ENCODE results near the gene KLRK1.
"Not testable (repeated sequence)": the region's sequence is repeated elsewhere in the genome, so short reads cannot be mapped to it uniquely, and the experiment has no call there.

KLRK1 gene

DNA sequence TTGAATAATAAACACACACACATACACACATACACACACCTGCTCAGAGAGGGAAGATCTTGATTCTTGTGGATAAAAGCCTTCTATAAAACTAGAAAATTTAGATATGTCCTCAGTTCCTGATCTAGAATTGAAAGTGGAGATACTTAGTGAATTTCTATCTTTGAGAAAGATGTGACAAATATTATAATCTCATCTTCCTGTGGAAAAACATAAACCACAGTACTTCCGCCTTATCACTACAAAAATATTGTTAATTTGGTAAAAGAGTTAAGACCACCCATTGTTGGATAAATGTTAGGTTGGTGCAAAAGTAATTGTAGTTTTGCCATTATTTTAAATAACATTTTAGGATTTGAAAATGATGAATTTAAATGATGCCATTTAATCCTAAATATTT is at the start of gene KLRK1:
KLRK1 (minus strand) TSS at position 138 of the 400 bp plus-strand sequence. CDS start 1,231 bp downstream, outside the sequence.
- DNase-seq (ENCODE audit: low spot score), result no peak

DNA sequence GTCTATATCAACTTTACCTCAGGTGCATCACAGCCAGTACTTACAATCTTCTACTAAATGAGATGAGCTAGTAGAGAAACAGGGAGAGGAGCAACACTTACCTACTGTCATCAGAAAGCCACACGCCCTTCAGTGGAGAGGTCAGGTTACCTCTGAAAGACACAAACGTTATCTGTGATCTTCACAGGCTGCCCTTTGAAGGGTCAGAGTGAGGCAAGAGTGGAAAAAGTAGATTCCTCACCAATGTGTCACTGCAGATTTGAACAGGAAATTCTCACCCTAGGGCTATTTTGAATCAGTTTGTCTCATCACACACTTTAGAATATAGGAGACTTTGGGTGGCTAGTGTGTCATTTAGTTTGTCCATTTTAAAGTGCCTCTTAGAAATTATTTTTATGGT is 47.8 kb upstream of the KLRK1 start:
- not testable (repeated sequence) for DNase-seq (ENCODE audit: low spot score)

DNA sequence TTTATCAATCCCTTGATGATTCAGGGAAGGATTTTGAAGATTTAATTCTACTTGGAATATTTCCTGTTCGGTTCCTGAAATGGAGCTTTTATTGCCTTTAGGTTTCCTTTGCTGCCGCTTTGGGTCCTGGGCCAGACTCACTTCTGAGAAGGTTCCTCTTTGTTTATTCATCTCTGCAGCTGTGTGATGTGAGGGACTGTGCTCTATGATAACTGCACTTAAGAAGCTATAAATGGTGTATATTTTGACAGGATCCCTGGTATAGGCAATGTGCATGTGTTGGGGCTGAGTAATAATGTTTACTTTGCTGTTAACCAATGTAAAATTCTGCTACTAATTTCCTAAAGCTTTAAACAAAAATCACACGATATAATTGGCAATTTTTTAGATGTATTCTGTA is 46.0 kb upstream of the KLRK1 start, which contains the start of gene KLRC2:
KLRC2 (minus strand) TSS at position 195 of the 400 bp plus-strand sequence; CDS start at position 171, 24 bp downstream.
- not testable (repeated sequence) for DNase-seq (ENCODE audit: low spot score)

DNA sequence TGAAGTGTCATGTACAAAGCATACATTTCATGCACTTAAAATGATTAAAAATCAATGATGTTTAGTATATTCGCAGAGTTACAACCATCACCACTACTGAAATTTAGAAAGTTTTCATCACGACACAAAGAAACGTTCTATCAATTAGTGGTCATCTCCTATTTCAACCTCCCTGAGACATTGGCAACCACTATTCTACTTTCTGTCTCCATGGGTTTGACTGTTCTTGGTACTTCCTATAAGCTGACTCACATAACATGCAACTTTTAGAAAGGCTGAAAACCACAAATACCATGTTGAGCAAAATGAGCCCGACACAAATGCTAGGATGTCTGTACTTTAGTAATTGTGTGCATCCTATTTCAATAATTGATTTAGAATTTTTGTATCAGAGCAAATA is 40.8 kb upstream of the KLRK1 start:
- not testable (repeated sequence) for DNase-seq (ENCODE audit: low spot score)

DNA sequence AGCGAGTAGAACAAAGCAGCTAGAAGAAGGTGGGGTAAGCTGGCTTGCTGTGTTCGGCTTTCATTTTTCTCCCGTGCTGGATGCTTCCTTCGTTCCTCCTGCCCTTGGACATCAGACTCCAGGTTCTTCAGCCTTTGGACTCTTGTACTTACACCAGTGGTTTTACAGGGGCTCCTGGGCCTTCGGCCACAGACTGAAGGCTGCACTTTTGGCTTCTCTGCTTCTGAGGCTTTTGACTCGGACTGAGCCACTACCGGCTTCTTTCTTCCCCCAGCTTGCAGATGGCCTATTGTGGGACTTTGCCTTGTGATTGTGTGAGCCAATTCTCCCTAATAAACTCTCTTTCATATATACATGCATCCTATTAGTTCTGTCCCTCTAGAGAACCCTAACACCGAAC is 36.1 kb upstream of the KLRK1 start:
- not testable (repeated sequence) for DNase-seq (ENCODE audit: low spot score)

DNA sequence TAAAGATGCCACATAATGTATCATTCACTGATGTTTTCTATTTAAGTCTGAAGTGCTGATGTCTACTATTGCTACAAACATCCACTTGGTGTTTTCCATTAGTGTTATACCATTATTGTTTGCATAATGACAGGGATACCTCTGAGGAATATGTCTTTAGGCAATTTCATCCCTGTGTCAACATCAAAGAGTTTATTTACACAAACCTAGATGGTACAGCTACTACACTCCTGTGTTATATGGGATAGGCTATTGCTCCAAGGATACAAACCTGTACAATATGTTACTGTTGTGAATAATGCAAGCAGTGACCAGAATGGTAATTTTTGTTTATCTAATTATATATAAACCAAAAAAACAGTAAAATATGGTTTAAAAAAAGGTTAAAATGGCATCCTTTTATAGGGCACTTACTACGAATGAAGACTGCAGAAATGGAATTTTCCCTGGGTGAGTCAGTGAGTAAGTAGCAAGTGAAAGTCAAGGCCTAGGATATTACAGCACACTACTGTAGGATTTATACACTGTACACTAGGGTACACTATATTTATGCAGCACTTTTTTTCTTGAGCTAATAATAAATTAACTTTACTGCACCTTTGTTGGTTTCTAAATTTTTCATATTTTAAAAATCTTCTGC is 34.5 kb upstream of the KLRK1 start:
- not testable (repeated sequence) for DNase-seq (ENCODE audit: low spot score)

DNA sequence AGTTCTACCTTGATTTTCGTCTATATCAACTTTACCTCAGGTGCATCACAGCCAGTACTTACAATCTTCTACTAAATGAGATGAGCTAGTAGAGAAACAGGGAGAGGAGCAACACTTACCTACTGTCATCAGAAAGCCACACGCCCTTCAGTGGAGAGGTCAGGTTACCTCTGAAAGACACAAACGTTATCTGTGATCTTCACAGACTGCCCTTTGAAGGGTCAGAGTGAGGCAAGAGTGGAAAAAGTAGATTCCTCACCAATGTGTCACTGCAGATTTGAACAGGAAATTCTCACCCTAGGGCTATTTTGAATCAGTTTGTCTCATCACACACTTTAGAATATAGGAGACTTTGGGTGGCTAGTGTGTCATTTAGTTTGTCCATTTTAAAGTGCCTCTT is 32.3 kb upstream of the KLRK1 start:
- DNase-seq (ENCODE audit: low spot score), result not testable (repeated sequence)

DNA sequence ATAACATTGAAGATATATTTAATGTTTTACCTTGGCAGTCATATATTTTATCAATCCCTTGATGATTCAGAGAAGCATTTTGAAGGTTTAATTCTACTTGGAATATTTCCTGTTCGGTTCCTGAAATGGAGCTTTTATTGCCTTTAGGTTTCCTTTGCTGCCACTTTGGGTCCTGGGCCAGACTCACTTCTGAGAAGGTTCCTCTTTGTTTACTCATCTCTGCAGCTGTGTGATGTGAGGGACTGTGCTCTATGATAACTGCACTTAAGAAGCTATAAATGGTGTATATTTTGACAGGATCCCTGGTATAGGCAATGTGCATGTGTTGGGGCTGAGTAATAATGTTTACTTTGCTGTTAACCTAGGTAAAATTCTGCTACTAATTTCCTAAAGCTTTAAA is 30.5 kb upstream of the KLRK1 start, which contains the start of gene KLRC3:
KLRC3 (minus strand) TSS at position 262 of the 400 bp plus-strand sequence; CDS start at position 217, 45 bp downstream.
- not testable (repeated sequence) for DNase-seq (ENCODE audit: low spot score)

DNA sequence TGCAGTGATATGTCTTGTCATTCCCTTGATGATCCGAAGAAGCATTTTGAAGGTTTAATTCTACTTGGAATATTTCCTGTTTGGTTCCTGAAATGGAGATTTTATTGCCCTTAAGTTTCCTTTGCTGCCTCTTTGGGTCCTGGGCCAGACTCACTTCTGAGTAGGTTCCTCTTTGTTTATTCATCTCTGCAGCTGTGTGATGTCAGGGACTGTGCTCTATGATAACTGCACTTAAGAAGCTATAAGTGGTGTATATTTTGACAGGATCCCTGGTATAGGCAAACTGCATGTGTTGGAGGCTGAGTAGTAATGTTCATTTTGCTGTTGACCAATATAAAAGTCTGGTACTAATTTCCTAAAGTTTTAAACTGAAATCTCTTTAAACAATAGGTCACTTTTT is 19.6 kb upstream of the KLRK1 start, which contains the start of gene KLRC4:
KLRC4 (minus strand) TSS at position 366 of the 400 bp plus-strand sequence; CDS start at position 184, 182 bp downstream.
- no peak for DNase-seq (ENCODE audit: low spot score)

DNA sequence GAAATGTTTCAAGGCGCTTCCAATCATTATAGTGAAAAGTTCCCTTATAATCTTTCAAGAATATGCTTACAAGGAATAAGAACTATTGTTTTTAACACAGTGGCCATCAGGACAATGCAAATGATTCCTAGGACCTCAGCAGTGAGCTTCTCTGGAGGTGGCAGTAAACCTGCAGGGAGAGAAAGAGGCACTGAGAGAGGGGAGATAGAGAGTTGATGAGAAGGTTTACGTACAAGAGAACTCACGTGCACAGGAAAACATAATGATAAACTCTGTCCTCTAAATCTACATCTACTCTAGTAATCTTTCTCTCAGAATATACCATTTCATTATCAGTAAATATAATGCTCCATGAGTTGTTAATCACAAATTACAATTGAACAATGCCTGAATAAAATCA is 19.0 kb upstream of the KLRK1 start:
- DNase-seq (ENCODE audit: low spot score), result no peak

DNA sequence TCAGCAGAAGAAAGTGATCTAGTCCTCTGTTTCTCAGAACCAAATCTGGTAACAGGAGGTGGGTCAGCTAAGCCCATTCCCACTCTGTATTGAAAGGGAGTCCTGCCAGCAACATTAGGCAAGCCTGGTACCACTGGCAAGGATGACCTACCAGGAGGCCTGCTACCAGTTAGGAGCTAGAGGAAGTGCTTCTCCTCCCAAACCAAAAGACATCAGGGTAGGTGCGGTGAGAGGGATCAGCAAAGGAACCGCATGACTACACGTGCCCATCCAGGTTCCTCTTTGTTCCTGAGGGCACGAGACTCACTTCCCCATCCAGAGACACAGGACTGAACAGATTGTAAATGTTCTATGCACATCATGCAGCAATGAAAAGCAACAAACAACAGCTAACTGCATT is 16.9 kb upstream of the KLRK1 start:
- no peak for DNase-seq (ENCODE audit: low spot score)

DNA sequence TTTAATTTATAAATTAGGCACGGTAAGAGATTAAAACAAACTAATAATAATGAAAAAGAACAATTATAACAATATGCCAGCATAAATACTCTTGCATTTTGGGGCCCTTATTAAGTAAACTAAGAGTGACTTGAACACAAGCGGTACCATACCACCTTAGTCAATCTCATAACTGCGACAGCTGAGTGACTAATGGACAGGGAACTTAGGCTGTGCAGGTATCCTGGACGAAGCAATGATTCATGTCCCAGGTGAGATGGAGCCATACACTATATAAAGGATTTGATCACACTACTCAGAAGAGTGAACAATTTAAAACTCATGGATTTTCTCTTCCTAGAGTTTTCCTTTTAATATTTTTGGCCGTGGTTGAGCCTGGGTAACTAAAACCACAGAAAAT is 15.5 kb upstream of the KLRK1 start:
- no peak for DNase-seq (ENCODE audit: low spot score)

DNA sequence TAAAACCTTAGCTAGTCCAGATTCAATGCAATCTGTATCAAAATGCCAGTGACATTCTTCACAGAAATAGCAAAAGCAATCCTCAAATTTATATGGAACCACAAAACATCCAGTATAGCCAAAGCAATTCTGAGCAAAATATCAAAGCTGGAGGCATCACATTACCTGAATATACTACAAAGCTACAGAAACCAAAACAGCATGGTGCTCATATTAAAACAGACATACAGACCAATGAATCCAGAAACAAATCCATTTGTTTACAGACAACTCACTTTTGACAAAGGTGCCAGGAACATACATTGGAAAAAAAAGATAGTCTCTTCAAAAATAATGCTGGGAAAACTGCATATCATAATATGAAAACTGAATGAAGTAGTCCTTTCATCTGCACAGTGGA is 15.0 kb upstream of the KLRK1 start:
- no peak for DNase-seq (ENCODE audit: low spot score)

DNA sequence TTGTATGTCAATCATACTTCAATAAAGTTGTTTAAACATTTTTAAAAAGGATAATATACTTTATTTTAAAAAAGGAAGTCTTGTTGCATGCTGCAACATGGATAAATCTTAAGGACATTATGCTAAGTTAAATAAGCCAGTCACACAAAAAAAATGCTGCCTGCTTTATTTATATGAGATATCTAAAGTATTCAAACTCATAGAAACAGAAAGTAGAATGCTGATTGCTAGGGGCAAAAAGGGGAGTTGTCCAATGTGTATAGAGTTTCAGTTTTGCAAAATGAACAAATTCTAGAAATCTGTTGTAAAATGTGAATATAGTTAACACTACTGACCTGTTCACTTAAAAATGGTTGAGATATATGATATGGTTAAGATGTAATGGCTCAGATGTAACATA is 11.0 kb upstream of the KLRK1 start:
- no peak for DNase-seq (ENCODE audit: low spot score)

DNA sequence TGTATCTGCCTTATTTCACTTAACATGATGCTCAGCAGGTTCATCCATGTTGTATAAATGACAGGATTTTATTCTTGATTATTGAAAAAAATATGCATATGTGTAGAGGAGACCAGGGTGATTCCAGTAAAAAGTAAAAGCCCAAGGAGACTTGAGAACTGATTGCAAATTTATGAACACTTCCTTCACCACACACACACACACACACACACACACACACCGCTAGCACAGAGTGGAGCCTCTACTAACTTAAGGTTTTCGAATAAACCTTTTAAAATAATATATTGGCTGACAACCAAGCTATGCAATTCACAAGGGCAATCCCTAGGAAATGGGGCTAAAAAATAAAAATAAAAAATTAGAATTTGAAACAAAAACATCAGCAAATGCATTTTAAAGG is 8.3 kb upstream of the KLRK1 start:
- DNase-seq (ENCODE audit: low spot score), result no peak

DNA sequence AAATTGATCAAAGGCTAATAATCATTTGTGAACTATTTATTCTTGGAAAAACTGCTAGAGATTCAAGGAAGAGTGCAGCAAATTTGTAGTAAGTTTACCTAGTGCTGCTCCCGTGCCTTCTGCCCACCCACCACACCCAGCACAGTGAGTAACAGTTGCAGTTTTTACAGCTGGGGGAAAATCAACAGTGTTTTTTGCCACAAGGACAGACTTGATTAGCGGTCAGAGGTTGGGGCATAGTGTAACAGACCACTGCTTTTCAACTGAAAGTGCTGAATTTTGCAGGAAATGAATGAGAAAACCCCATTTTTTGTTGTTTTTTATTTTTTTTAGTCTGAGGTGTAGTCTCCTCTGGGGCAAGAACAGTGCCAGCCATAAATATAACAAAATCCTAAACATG is 7.5 kb upstream of the KLRK1 start:
- no peak for DNase-seq (ENCODE audit: low spot score)

DNA sequence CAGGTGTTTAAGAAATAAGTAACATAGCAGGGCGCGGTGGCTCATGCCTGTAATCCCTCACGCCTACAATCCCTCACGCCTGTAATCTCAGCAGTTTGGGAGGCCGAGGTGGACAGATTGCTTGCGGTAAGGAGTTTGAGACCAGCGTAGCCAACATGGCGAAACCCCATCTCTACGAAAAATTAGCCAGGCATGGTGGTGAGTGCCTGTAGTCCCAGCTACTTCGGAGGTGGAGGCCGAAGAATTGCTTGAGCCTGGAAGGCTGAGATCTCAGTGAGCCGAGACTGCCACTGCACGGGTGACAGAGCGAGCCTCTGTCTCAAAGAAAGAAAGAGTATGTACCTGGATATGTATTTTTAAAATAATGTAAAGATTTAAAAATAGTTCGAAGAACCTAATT is 6.3 kb upstream of the KLRK1 start:
- DNase-seq (ENCODE audit: low spot score), result not testable (repeated sequence)

DNA sequence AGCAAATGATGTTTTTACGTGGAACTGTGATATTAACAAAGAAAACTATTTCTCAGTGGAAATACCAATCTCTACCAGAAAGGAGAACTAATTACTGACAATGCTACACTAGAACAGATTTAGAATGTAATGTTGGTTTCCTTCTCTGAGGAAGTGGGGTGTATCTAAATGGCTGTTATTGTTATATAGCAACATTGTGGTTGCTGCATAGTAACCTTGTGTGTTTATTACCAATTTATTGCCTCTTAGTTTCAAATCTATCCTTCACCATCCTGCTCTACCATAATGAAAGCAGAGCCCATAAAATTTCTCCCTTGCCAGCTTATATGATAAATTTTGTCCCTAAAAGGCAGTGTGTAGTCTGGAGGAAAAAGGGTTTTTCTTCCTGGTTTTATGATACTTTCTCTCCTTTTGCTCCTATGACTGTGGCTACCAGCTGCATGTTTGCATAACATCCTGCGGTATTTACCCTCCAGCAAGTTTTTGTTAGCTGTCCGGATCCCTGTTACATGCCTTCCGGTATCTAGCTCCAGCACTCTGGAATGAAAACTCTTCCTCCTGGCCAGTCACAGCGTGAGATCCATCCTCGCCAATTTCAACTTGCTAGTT is 5.7 kb upstream of the KLRK1 start:
- DNase-seq (ENCODE audit: low spot score), result no peak

DNA sequence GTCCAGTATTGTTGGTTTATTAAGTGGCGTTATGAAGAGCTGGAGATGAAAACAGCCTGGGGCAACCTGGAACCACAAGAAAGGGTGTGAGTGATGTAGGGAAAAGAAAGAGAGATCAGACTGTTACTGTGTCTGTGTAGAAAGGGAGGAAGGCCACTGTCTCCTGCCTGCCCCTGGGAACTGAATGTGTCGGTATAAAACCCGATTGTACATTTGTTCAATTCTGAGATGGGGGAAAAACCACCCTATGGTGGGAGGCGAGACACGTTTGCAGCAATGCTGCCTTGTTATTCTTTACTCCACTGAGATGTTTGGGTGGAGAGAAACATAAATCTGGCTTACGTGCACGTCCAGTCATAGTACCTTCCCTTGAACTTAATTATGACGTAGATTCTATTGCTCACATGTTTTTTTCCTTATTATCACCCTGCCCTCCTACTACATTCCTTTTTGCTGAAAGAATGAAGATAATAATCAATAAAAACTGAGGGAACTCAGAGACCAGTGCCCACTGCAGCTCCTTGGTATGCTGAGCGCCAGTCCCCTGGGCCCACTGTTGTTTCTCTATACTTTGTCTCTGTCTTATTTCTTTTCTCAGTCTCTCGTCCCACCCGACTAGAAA is 4.8 kb upstream of the KLRK1 start:
- not testable (repeated sequence) for DNase-seq (ENCODE audit: low spot score)

DNA sequence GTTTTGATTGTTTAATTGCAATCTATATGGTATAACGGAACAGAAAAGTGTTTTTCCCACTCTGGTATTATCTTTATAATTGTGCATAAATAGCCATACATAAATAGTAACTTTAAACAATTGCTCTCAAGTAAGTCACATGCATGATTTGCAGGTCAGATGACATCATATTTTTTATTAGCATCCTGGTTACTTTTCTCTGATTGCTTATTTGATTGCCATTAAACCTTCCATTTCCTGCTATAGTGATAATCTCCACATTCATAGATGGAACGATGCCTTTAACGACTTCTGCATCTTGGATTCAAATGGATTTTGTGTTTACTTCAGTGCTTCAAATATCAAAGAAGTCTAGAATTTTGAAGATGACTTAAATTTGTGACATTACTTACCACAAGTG is 3.5 kb upstream of the KLRK1 start:
- no peak for DNase-seq (ENCODE audit: low spot score)

DNA sequence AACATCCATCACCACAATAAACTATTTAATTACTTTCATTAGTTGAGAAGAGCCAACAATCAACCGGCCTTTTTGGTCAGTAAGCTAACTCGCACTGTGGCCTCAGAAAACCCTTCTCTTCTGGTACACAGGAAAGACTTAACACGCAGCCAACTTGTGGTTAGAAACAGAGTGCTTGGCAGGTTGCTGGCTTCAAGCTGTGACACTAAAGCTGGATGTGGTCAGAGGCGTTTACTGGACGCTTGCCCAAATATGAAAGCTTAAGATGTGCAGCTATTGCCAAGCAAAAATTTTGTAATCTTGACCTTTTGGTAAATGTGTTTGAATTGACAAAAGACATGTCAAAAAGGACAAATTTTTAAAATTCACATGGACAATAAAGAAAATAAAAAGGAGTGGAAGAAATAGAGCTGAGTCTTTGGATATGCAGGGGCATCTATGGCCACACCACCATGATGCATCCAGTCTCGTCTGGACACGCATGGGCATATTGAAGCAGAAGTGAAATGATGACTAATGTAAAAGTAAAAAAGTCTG is 2.6 kb upstream of the KLRK1 start:
- no peak for DNase-seq (ENCODE audit: low spot score)

DNA sequence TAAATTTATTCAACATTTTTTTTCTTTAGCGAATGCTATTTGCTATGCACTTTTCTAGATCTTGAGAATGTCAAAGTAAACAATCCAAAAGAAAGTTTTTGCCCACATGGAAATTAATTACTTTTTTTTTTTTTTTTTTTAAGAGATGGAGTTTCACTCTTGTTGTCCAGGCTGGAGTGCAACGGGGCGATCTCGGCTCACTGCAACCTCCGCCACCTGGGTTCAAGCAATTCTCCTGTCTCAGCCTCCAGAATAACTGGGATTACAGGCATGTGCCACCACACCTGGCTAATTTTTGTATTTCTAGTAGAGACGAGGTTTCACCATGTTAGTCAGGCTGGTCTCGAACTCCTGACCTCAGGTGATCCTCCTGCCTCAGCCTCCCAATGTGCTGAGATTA is 1.1 kb upstream of the KLRK1 start:
- not testable (repeated sequence) for DNase-seq (ENCODE audit: low spot score)

Data from hematopoietic multipotent progenitor cell treated with erythropoietin and hydrocortisone succinate and interleukin-3 and kit ligand, for 15 days (in vitro differentiated cells).